ENCODE results near the gene PTCHD1. TPM values are rescaled to one million over a fixed set of nuclear protein-coding genes. Genes with fewer than 3 reads are reported as not detected.

The PTCHD1 gene
- total and polyA plus RNA-seq, 2 donors from 2014 or later = 0.63 TPM; not detected in 1

DNA sequence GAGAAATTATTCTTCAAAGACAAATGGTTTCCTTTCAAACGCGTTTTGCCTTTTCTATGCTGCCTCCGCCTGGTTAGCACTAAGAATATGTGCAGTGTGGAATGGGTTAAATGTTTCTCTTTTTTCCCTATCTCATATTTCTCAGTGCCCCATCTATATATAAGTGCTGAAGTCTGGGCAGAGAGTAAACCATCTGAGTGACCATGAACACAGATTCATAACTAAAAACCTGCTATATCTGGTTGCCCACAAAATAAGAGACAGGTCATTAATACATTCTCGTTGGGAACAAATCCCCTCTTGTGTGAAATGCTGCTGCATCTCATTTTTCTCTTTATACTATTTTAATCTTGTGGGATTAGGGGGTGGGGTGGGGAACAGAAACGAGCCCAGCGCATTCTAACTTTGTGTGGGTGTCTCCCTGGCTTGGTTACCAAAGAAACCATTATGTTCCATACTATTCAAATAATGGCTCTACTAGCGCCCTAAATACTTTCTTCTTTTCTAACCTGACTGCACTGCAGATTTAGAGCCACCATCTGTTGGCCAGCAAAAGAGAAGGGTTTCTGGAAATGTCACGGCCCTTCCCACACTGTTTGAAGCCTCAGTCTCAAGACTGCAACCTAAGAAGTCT, 42.2 kb upstream of the PTCHD1 start:
- Histone ChIP-seq H3K9me3 (ENCODE audit: control insufficient read depth in 2 of 3, insufficient read depth in 1 of 3, low read length in 3 of 3) (no peaks in the 10 kb centered on the region), H3K9ac (ENCODE audit: low read length in 3 of 3) (no peak overlapping the region), H3K36me3 (ENCODE audit: control insufficient read depth in 2 of 3, insufficient read depth in 3 of 3, low read length in 3 of 3) (no peaks in the 10 kb centered on the region), H3K27me3 (ENCODE audit: control insufficient read depth, insufficient read depth, low read length) (no peaks in the 10 kb centered on the region), H3K4me3 (ENCODE audit: low read length in 3 of 3) (no peak overlapping the region), H3K27ac (ENCODE audit: low read depth in 2 of 2, low read length in 2 of 2) (no peak overlapping the region), H3K4me1 (ENCODE audit: control insufficient read depth in 2 of 3, insufficient read depth in 2 of 3, low read depth in 1 of 3, low read length in 3 of 3) (peaks cover 0 to 2% (median 0%) of the 10 kb centered on the region in 3 donors)
- FAIRE-seq (no peak), DNase-seq (no peak)
- TF ChIP-seq, protein P1, sequence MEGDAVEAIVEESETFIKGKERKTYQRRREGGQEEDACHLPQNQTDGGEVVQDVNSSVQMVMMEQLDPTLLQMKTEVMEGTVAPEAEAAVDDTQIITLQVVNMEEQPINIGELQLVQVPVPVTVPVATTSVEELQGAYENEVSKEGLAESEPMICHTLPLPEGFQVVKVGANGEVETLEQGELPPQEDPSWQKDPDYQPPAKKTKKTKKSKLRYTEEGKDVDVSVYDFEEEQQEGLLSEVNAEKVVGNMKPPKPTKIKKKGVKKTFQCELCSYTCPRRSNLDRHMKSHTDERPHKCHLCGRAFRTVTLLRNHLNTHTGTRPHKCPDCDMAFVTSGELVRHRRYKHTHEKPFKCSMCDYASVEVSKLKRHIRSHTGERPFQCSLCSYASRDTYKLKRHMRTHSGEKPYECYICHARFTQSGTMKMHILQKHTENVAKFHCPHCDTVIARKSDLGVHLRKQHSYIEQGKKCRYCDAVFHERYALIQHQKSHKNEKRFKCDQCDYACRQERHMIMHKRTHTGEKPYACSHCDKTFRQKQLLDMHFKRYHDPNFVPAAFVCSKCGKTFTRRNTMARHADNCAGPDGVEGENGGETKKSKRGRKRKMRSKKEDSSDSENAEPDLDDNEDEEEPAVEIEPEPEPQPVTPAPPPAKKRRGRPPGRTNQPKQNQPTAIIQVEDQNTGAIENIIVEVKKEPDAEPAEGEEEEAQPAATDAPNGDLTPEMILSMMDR (IDR thresholded peaks at IDR 0.05; ENCODE audit: borderline replicate concordance, extremely low read depth, insufficient read depth) = no peak
- intact Hi-C loops (cut with DNase I) = no loop called here

DNA sequence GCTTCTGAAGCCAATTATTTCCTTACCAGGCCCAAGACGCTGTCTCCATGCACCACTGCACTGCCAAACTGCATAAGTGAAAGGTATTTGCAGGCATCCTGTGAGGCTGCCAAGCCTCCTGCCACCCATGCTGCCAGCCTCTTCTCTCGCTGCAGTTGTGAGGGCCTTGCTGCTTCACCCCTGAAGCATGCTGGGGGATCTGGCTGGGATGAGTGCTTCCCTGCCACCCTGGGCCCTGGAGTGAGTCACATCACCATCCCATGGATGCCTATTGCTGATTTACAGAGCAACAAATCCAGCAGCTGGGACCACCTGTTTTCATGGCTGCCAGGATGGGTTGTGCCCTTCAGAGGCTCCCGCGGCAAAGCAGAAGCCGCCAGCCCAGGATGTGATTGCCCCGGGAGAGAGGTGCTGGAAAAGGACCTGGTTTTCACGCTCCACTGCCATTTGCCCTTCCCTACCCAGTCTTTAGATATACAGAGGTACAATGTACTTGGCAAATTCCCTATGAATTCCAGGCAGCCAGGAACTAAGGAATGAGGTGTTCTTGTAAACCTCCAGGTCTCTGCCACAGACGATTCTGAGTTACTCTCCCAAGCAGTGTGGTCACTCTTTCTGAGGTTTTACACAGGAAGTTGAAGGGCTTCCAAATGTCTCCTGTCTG, 41.5 kb upstream of the PTCHD1 start:
- no peak overlapping the region for H3K4me3 ChIP-seq (ENCODE audit: low read length in 3 of 3)
- H3K9ac ChIP-seq (ENCODE audit: low read length in 3 of 3) = no peak overlapping the region
- FAIRE-seq (no peak), DNase-seq (peak in 4 of 5 donors; percentile 32 to 53 (median 36))
- intact Hi-C loops (cut with DNase I) = no loop called here
- TF ChIP-seq, protein P1 (IDR thresholded peaks at IDR 0.05; ENCODE audit: borderline replicate concordance, extremely low read depth, insufficient read depth) = no peak
- H3K36me3 ChIP-seq (ENCODE audit: control insufficient read depth in 2 of 3, insufficient read depth in 3 of 3, low read length in 3 of 3) = no peaks in the 10 kb centered on the region
- peaks cover 0 to 2% (median 0%) of the 10 kb centered on the region in 3 donors for H3K4me1 ChIP-seq (ENCODE audit: control insufficient read depth in 2 of 3, insufficient read depth in 2 of 3, low read depth in 1 of 3, low read length in 3 of 3)
- H3K27ac ChIP-seq (ENCODE audit: low read depth in 2 of 2, low read length in 2 of 2) = no peak overlapping the region
- no peaks in the 10 kb centered on the region for H3K27me3 ChIP-seq (ENCODE audit: control insufficient read depth, insufficient read depth, low read length)
- no peaks in the 10 kb centered on the region for H3K9me3 ChIP-seq (ENCODE audit: control insufficient read depth in 2 of 3, insufficient read depth in 1 of 3, low read length in 3 of 3)

DNA sequence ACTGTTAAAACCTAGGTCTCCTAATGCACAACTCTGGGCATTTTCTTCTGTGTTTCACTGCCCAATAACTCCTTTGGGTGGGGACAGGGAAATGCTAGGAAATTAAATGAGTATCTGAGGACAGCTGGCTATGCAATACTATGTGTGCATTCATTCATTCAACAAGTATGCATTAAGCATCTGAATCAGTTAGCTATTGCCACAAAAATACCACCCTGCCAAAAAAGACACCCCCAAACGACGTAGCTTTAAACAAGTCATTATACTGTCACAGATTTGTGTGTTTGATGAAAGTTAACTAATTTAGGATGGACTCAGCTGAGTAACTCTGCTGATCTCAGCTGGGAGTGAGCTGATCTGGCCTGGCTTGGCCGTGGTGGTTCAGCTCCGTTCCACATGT, 29.8 kb upstream of the PTCHD1 start:
- Histone ChIP-seq H3K4me1 (ENCODE audit: control insufficient read depth in 2 of 3, insufficient read depth in 2 of 3, low read depth in 1 of 3, low read length in 3 of 3) (no peaks in the 10 kb centered on the region), H3K27ac (ENCODE audit: low read depth in 2 of 2, low read length in 2 of 2) (no peak overlapping the region), H3K4me3 (ENCODE audit: low read length in 3 of 3) (no peak overlapping the region), H3K9me3 (ENCODE audit: control insufficient read depth in 2 of 3, insufficient read depth in 1 of 3, low read length in 3 of 3) (no peaks in the 10 kb centered on the region), H3K27me3 (ENCODE audit: control insufficient read depth, insufficient read depth, low read length) (no peaks in the 10 kb centered on the region), H3K9ac (ENCODE audit: low read length in 3 of 3) (no peak overlapping the region), H3K36me3 (ENCODE audit: control insufficient read depth in 2 of 3, insufficient read depth in 3 of 3, low read length in 3 of 3) (no peaks in the 10 kb centered on the region)
- TF ChIP-seq, protein P1 (IDR thresholded peaks at IDR 0.05; ENCODE audit: borderline replicate concordance, extremely low read depth, insufficient read depth) = no peak
- FAIRE-seq = no peak
- DNase-seq = no peak
- intact Hi-C loops (cut with DNase I) = no loop called here

All from kidney (tissue), 14 donors.